HG03097 (cell line): ENCODE data around the gene ERGIC1.
"Not testable (repeated sequence)": the region's sequence is repeated elsewhere in the genome, so short reads cannot be mapped to it uniquely, and the experiment has no call there.

Source experiments
- ATAC-seq: cut with Tn5 transposase; IDR thresholded peaks from one replicate; pipeline ENCODE4 v1.9.1; 2021; ENCODE audit not compliant: unreplicated experiment, low FRiP score

ERGIC1 gene

DNA sequence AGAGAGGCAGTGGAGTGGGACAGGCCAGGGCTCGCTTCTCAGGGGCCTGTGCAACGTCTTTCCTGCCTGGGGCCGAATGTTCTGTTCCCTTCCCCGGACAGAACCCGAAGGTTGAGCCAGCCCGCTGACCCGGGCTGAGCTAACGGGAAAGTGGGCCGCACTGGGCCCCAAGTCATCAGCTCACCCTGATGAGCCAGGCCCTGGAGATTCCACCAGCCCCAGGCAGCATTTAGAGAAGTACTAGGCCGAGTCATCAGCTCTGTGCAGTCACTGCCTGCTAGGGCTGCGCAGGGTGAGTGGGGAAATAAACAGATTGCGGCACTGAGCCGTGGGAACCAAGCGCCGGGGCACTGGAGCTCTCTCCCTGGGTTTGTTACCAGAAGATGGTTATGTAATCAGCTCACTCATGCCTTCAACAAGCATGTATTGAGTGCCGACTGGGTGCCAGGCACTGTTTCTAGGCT, 33.9 kb upstream of the ERGIC1 start:
- no peak for ATAC-seq

- no peak for ATAC-seq
Measured at GRCh38 chr5:172801179-172801671, 32.8 kb upstream of the ERGIC1 start.

DNA sequence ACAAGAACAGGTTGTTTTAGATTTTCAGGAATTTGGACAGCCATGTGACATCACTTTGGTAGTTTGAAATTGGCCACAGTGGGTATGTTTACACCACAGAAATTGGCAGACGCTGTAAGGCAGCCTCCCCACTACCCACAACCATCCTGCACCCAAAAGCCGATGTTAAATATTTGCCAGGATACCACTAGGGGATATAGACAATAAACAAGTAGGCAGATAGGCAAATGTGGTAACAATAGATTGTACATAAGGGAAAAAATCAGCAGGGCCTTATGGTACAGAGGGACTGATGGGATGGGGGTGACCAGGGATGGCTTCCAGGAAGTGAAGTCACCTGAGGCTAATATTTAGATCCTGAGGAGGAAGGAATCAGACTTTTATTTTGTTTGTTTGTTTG, 31.9 kb upstream of the ERGIC1 start:
- no peak for ATAC-seq

DNA sequence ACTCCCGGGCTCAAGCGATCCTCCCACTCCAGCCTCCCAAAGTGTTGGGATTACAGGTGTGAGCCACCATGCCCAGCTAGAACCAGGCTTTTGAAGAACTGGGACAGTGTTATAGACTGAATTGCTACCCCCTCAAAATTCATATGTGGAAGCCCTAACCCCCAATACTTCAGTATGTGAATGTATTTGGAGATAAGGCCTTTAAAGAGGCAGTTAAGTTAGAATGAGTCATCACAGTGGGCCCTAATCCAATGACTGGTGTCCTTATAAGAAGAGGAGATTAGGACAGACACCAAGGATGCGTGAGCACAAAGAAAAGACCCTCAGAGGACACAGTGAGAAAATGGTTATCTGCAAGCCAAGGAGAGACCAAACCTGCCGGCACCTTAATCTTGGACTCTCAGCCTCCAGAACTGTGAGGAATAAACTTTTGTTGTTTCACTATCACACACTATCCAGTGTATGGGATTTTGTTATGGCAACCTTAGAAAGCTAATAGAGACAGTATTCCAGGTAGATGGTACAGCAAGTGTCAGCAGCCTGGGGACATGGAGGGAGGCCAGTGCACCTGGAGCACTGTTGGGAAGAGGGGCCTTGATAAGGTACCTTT, 31.4 kb upstream of the ERGIC1 start:
- ATAC-seq = no peak

DNA sequence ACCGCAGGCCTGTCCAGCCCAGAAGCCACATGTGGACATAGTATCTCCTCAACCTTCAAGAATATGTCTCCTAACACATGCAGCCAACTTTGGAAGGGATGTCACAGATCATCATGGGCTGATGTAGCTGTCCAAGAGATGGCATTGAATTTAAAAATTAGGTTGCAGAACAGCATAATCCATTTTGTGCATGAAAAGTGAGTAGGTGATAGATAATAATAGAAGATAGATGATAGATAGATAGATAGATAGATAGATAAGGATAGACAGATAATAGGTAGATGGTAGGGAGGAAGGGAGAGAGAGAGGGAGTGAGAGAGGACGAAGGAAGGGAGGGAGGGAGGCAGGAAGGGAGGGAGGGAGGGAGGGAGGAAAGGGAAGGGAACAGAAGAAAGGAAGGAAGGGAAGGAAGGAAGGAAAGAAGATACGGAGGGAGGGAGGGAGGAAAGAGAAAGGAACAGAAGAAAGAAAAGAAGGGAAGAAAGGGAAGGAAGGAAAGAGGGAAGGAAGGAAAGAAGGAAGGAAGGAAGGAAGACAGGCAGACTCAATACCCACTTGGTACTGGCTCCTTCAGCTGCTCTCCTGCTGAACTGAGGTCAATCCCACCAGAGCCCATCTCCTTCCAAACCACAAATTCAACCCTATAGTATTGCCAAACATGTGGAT, 28.9 kb upstream of the ERGIC1 start:
- no peak for ATAC-seq

GRCh38 chr5:172805736-172806255, 28.3 kb upstream of the ERGIC1 start:
- ATAC-seq = no peak

GRCh38 chr5:172806897-172807672, 27.0 kb upstream of the ERGIC1 start:
- ATAC-seq = peak; percentile 85

DNA sequence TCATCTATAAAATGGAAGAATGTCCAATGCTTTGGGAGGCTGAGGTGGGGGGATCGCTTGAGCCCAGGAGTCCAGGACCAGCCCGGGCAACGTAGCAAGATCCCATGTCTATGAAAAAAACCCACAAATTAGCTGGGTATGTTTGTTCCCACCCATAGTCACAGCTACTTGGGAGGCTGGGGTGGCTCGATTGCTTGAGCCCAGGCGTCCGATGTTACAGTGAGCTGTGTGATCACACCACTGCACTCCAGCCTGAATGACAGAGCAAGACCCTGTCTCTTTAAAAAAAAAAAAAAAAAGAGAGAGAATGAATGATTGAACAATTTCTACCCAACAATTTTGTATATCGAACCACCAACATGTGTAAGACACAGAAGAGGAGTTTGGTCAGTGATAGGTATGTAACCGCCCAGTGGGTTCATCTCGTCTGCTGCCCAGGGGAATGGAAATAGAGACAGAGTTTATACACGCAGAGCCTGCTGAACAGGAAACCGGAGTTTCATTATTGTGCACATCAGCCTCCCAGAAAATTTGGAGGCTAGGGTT, 26.2 kb upstream of the ERGIC1 start:
- no peak for ATAC-seq

DNA sequence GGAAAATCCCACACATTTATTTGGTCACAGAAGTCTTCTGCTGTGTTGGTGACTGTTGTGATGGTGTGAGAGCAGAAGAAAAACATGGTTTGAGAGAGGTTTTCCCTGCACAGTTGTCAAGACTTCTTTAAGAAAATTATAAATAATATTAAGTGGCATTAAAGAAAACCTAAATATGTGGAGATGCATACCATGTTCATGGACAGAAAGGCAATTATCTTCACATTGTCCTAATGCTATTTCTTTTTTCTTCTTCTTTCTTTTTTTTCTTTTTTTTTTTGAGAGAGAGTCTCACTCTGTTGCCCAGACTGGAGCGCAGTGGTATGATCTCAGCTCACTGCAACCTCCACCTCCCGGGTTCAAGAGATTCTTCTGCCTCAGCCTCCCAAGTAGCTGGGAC, 24.3 kb upstream of the ERGIC1 start:
- no peak for ATAC-seq

GRCh38 chr5:172810996-172811395, 23.1 kb upstream of the ERGIC1 start:
- ATAC-seq = not testable (repeated sequence)

GRCh38 chr5:172815631-172816030, 18.4 kb upstream of the ERGIC1 start:
- no peak for ATAC-seq

GRCh38 chr5:172816925-172817562, 17.0 kb upstream of the ERGIC1 start:
- ATAC-seq = no peak

DNA sequence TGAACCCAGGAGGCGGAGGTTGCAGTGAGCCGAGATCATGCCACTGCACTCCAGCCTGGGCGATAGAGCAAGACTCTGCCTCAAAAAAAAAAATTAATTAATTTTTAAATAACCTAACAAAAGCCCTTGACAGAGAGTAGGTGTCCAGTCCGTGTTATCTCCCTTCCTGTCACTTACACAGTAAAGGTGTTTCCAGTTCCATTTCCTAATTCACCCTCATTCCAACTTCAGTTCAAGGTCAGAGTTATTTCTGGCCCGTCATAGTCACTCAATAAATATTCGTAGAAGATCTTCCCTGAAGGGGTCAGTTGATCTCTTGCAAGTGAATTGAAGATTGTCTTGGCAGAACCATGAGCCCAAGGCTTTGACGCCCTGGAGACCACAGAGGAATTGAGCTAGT, 16.4 kb upstream of the ERGIC1 start:
- no peak for ATAC-seq

DNA sequence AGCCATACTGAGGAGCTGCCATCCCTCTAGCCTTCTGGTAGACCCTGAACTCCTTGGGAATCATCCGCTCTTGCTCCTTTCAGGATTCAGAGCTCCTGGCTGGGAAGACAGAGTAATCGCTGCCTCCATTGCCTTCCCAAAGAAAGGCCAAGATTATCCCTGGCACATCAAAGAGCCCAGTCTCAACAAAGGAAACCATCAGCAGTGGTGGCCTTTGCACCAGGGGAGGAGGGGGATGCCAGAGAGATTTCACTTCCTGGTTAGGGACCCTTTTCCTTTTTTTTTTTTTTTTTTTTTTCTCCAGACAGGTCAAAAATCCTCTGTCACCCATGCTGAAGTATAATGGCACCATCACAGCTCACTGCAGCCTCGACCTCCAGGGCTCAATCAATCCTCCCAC, 16.0 kb upstream of the ERGIC1 start:
- ATAC-seq = no peak

- ATAC-seq = no peak
Measured at GRCh38 chr5:172819569-172819968, 14.5 kb upstream of the ERGIC1 start.

- no peak for ATAC-seq
Measured at GRCh38 chr5:172820046-172820767, 13.8 kb upstream of the ERGIC1 start.

DNA sequence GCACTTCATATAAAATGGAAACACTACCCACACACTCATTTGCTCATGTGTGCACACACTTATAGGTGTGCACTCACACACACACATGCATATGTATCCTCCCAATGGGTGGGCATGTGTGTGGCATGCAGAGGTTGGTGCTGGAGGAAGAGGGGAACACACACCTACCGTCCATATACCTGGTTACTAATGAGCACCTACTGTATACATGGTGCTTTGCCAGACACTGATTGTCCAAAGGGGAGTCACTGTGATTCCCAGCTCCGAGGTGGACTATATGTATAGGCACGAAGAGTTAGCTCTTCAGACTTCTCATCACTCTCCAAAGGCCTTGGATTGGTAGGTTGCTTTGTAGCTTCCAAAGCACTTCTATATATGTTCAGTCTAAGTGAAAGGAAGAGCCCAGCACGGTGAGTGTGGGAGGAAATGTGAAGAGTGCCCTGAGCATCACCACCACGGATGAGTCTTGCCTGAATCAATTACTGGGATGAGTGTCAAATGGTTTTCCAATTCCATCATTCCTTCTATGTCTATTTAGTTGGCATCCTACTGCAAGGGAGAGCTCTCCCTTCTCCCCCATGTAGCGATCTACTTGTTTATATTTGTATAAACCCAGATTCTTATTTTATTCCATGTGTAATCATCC, 12.6 kb upstream of the ERGIC1 start:
- no peak for ATAC-seq

GRCh38 chr5:172823840-172824362, 10.2 kb upstream of the ERGIC1 start:
- ATAC-seq = no peak

DNA sequence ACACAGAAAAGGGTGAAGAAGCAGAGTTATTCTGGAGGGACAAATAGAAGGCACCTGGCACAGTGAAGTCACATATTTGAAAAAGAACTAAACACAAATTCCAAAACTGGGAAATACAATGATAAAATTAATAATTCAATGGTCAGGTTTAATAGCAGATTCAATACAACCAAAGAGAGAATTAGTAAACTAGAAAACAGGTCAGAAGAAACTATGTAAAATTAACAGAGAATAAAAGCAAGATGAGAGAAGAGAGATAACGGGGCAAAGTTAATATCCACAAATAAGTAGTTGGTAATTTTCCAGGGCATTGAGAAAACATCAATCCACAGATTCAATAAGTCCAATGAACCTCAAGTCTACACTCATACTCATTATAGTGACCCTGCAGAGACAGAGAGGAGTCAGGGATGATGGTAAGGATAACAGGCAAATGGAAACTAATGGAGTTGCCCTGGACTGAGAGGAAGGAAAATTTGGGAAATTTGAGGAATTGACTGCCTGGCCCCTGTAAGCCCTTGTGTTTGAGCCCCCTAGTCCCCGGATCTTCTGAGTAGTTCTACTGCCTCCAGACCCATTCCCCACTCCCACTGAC, 8.3 kb upstream of the ERGIC1 start:
- no peak for ATAC-seq
